Measurements from ENCODE around the gene CFDP1.

CFDP1 gene

GRCh38 chr16:75452464-75453190 lies 19.3 kb upstream of the CFDP1 start:
- ChIA-PET CTCF (interaction anchor here (1.0 to 4.3 kb wide), 7 partner anchors 9 to 253 kb away, joined by 4 to 35 read pairs (median 4); partner anchors contain the start of genes CFDP1 and TMEM170A), POLR2A (no interaction called here)
- TF ChIP-seq CTCF (IDR thresholded peaks at IDR 0.05; ENCODE audit: insufficient read depth, low read length, missing control alignments): no peak
- no peak for DNase-seq (ENCODE audit: low read depth, low spot score)
- no peak overlapping the region for H3K4me3 ChIP-seq (ENCODE audit: low read depth, low read length)

DNA sequence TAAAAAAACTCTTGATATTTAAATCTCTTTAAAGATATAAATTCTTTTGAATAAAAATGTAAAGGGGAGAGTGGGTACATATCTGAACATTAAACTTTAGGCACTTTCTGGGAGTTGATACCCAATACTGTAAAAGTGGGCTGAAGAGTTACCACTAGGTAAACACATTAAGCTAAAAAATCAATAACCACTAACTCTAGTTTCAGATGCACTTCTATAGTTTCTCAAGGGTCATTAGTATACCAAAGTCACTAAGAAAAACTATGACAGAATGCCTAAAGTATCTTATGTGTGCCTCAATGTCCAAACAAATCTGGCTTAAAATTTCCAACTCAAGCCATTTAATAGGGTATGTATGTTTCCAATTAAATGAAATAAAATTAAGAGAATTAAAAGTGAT lies 13.1 kb upstream of the CFDP1 start:
- H3K4me3 ChIP-seq (ENCODE audit: low read depth, low read length): no peak overlapping the region
- no peak for TF ChIP-seq CTCF (IDR thresholded peaks at IDR 0.05; ENCODE audit: insufficient read depth, low read length, missing control alignments)
- POLR2A ChIA-PET: no interaction called here
- CTCF ChIA-PET: interaction anchor here (1.0 to 5.7 kb wide), 4 partner anchors 10 to 175 kb away, joined by 3 to 34 read pairs (median 4); partner anchors contain the start of gene TMEM170A
- DNase-seq (ENCODE audit: low read depth, low spot score): no peak

- no peak overlapping the region for H3K4me3 ChIP-seq (ENCODE audit: low read depth, low read length)
- DNase-seq (ENCODE audit: low read depth, low spot score): no peak
- CTCF ChIA-PET: interaction anchor here (1.0 to 3.7 kb wide), 8 partner anchors 11 to 246 kb away, joined by 3 to 20 read pairs (median 6); partner anchors contain the start of genes CFDP1 and TMEM170A
- TF ChIP-seq CTCF (IDR thresholded peaks at IDR 0.05; ENCODE audit: insufficient read depth, low read length, missing control alignments): no peak
- POLR2A ChIA-PET: no interaction called here
Observed at GRCh38 chr16:75445298-75445697, 12.0 kb upstream of the CFDP1 start.

DNA sequence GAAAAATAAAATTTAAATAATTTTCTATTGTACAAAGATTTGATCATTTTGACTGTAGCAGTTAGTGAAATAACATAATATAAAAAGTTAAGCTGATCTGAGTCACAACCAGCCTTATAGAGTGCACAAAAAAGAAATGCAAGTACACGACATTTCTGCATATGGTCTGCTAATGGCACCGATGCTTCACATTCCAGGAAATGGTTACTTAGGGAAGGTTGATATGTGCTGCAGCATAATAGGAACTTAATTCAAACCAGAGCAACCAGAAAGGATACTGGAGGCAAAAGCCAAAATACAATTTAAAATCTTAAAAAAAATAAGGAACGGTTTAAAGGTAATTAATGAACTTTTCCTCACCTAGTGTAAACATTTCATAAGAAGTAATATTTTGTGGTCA lies 10.0 kb upstream of the CFDP1 start:
- TF ChIP-seq CTCF (IDR thresholded peaks at IDR 0.05; ENCODE audit: insufficient read depth, low read length, missing control alignments): no peak
- peak; percentile 66 for DNase-seq (ENCODE audit: low read depth, low spot score)
- CTCF ChIA-PET: interaction anchor here (2.2 to 3.7 kb wide), 4 partner anchors 10 to 244 kb away, joined by 7 to 20 read pairs (median 13); partner anchors contain the start of genes CFDP1 and TMEM170A
- POLR2A ChIA-PET: no interaction called here
- H3K4me3 ChIP-seq (ENCODE audit: low read depth, low read length): no peak overlapping the region

GRCh38 chr16:75433732-75434413 lies 570 bp upstream of the CFDP1 start:
- no peak for TF ChIP-seq CTCF (IDR thresholded peaks at IDR 0.05; ENCODE audit: insufficient read depth, low read length, missing control alignments)
- POLR2A ChIA-PET: interaction anchor here (0.6 to 1.6 kb wide), 6 partner anchors 11 to 213 kb away, joined by 3 to 5 read pairs (median 3); partner anchors contain the start of genes KARS1 and TERF2IP
- peak overlapping the region; percentile 94 for H3K4me3 ChIP-seq (ENCODE audit: low read depth, low read length)
- peak; percentile 70 for DNase-seq (ENCODE audit: low read depth, low spot score)
- CTCF ChIA-PET: interaction anchor here (0.7 to 2.1 kb wide), 10 partner anchors 10 to 332 kb away, joined by 3 to 11 read pairs (median 4); partner anchors contain the start of gene TMEM170A

Measured in AG04449 (cell line).